Measurements from ENCODE around the gene ILF2.
"Not testable (repeated sequence)": the region's sequence is repeated elsewhere in the genome, so short reads cannot be mapped to it uniquely, and the experiment has no call there.

ILF2 gene

GRCh38 chr1:153677718-153678518 lies 7.1 kb upstream of the ILF2 start:
- Histone ChIP-seq H3K4me1 (ENCODE audit: control insufficient read depth, insufficient read depth, low read length) (peaks cover 3% of the 10 kb centered on the region), H3K27me3 (ENCODE audit: control insufficient read depth, insufficient read depth, low read length) (peaks cover 31% of the 10 kb centered on the region), H3K9me3 (ENCODE audit: control insufficient read depth, insufficient read depth, low read length) (no peaks in the 10 kb centered on the region), H3K9ac (ENCODE audit: low read depth, low read length) (no peak overlapping the region), H3K36me3 (ENCODE audit: control insufficient read depth, insufficient read depth, low read length) (no peaks in the 10 kb centered on the region), H3K4me3 (ENCODE audit: low read depth, low read length) (peak overlapping the region; percentile 87)

GRCh38 chr1:153673511-153673910 lies 2.7 kb upstream of the ILF2 start:
- H3K9ac ChIP-seq (ENCODE audit: low read depth, low read length), result no peak overlapping the region
- no peaks in the 10 kb centered on the region for H3K9me3 ChIP-seq (ENCODE audit: control insufficient read depth, insufficient read depth, low read length)

GRCh38 chr1:153671628-153672353 lies 998 bp upstream of the ILF2 start:
- not testable (repeated sequence) for H3K27me3 ChIP-seq (ENCODE audit: control insufficient read depth, insufficient read depth, low read length); H3K4me1 ChIP-seq (ENCODE audit: control insufficient read depth, insufficient read depth, low read length); H3K9me3 ChIP-seq (ENCODE audit: control insufficient read depth, insufficient read depth, low read length)
- Histone ChIP-seq H3K9ac (ENCODE audit: low read depth, low read length) (peak overlapping the region; percentile 70), H3K4me3 (ENCODE audit: low read depth, low read length) (peak overlapping the region; percentile 70), H3K36me3 (ENCODE audit: control insufficient read depth, insufficient read depth, low read length) (peaks cover 24% of the 10 kb centered on the region)

More at GRCh38 chr1:153673511-153673910, 2.7 kb upstream of the ILF2 start:
- no peaks in the 10 kb centered on the region for H3K4me1 ChIP-seq (ENCODE audit: control insufficient read depth, insufficient read depth, low read length)
- peaks cover 8% of the 10 kb centered on the region for H3K36me3 ChIP-seq (ENCODE audit: control insufficient read depth, insufficient read depth, low read length)
- H3K27me3 ChIP-seq (ENCODE audit: control insufficient read depth, insufficient read depth, low read length), result peaks cover 8% of the 10 kb centered on the region
- no peak overlapping the region for H3K4me3 ChIP-seq (ENCODE audit: low read depth, low read length)

GRCh38 chr1:153670257-153670858 lies 435 bp downstream of the ILF2 start:
- peak overlapping the region; percentile 99 for H3K9ac ChIP-seq (ENCODE audit: low read depth, low read length)
- H3K36me3 ChIP-seq (ENCODE audit: control insufficient read depth, insufficient read depth, low read length), result peaks cover 35% of the 10 kb centered on the region
- peak overlapping the region; percentile 98 for H3K4me3 ChIP-seq (ENCODE audit: low read depth, low read length)
- no peaks in the 10 kb centered on the region for H3K27me3 ChIP-seq (ENCODE audit: control insufficient read depth, insufficient read depth, low read length)
- H3K9me3 ChIP-seq (ENCODE audit: control insufficient read depth, insufficient read depth, low read length), result no peaks in the 10 kb centered on the region
- no peaks in the 10 kb centered on the region for H3K4me1 ChIP-seq (ENCODE audit: control insufficient read depth, insufficient read depth, low read length)

GRCh38 chr1:153669606-153670005 lies 1.2 kb downstream of the ILF2 start:
- Histone ChIP-seq H3K4me3 (ENCODE audit: low read depth, low read length) (peak overlapping the region; percentile 98), H3K36me3 (ENCODE audit: control insufficient read depth, insufficient read depth, low read length) (peaks cover 42% of the 10 kb centered on the region), H3K4me1 (ENCODE audit: control insufficient read depth, insufficient read depth, low read length) (no peaks in the 10 kb centered on the region), H3K9me3 (ENCODE audit: control insufficient read depth, insufficient read depth, low read length) (no peaks in the 10 kb centered on the region), H3K9ac (ENCODE audit: low read depth, low read length) (no peak overlapping the region), H3K27me3 (ENCODE audit: control insufficient read depth, insufficient read depth, low read length) (no peaks in the 10 kb centered on the region)

GRCh38 chr1:153668672-153669071 lies 2.1 kb downstream of the ILF2 start:
- H3K27me3 ChIP-seq (ENCODE audit: control insufficient read depth, insufficient read depth, low read length); H3K4me1 ChIP-seq (ENCODE audit: control insufficient read depth, insufficient read depth, low read length); H3K4me3 ChIP-seq (ENCODE audit: low read depth, low read length); H3K9me3 ChIP-seq (ENCODE audit: control insufficient read depth, insufficient read depth, low read length); H3K9ac ChIP-seq (ENCODE audit: low read depth, low read length): not testable (repeated sequence)
- H3K36me3 ChIP-seq (ENCODE audit: control insufficient read depth, insufficient read depth, low read length), result peaks cover 49% of the 10 kb centered on the region

- Histone ChIP-seq H3K27me3 (ENCODE audit: control insufficient read depth, insufficient read depth, low read length) (no peaks in the 10 kb centered on the region), H3K9ac (ENCODE audit: low read depth, low read length) (no peak overlapping the region), H3K4me1 (ENCODE audit: control insufficient read depth, insufficient read depth, low read length) (no peaks in the 10 kb centered on the region), H3K9me3 (ENCODE audit: control insufficient read depth, insufficient read depth, low read length) (no peaks in the 10 kb centered on the region), H3K4me3 (ENCODE audit: low read depth, low read length) (no peak overlapping the region), H3K36me3 (ENCODE audit: control insufficient read depth, insufficient read depth, low read length) (peaks cover 58% of the 10 kb centered on the region)
Measured at GRCh38 chr1:153667439-153667838, 3.4 kb downstream of the ILF2 start.

- Histone ChIP-seq H3K9ac (ENCODE audit: low read depth, low read length) (no peak overlapping the region), H3K36me3 (ENCODE audit: control insufficient read depth, insufficient read depth, low read length) (peaks cover 65% of the 10 kb centered on the region)
Measured at GRCh38 chr1:153663211-153663610, 7.6 kb downstream of the ILF2 start.

GRCh38 chr1:153662269-153662668 lies 8.5 kb downstream of the ILF2 start:
- peaks cover 56% of the 10 kb centered on the region for H3K36me3 ChIP-seq (ENCODE audit: control insufficient read depth, insufficient read depth, low read length)
- H3K4me1 ChIP-seq (ENCODE audit: control insufficient read depth, insufficient read depth, low read length), result peaks cover 2% of the 10 kb centered on the region
- no peak overlapping the region for H3K4me3 ChIP-seq (ENCODE audit: low read depth, low read length)
- no peaks in the 10 kb centered on the region for H3K9me3 ChIP-seq (ENCODE audit: control insufficient read depth, insufficient read depth, low read length)
- H3K27me3 ChIP-seq (ENCODE audit: control insufficient read depth, insufficient read depth, low read length), result no peaks in the 10 kb centered on the region
- no peak overlapping the region for H3K9ac ChIP-seq (ENCODE audit: low read depth, low read length)

More at GRCh38 chr1:153663211-153663610, 7.6 kb downstream of the ILF2 start:
- no peaks in the 10 kb centered on the region for H3K9me3 ChIP-seq (ENCODE audit: control insufficient read depth, insufficient read depth, low read length)
- H3K27me3 ChIP-seq (ENCODE audit: control insufficient read depth, insufficient read depth, low read length), result no peaks in the 10 kb centered on the region
- H3K4me1 ChIP-seq (ENCODE audit: control insufficient read depth, insufficient read depth, low read length), result peaks cover 2% of the 10 kb centered on the region
- no peak overlapping the region for H3K4me3 ChIP-seq (ENCODE audit: low read depth, low read length)

- Histone ChIP-seq H3K36me3 (ENCODE audit: control insufficient read depth, insufficient read depth, low read length) (peaks cover 46% of the 10 kb centered on the region), H3K27me3 (ENCODE audit: control insufficient read depth, insufficient read depth, low read length) (no peaks in the 10 kb centered on the region), H3K9me3 (ENCODE audit: control insufficient read depth, insufficient read depth, low read length) (no peaks in the 10 kb centered on the region), H3K9ac (ENCODE audit: low read depth, low read length) (no peak overlapping the region), H3K4me3 (ENCODE audit: low read depth, low read length) (no peak overlapping the region), H3K4me1 (ENCODE audit: control insufficient read depth, insufficient read depth, low read length) (peaks cover 2% of the 10 kb centered on the region)
Measured at GRCh38 chr1:153661111-153661708, 9.6 kb downstream of the ILF2 start.

GRCh38 chr1:153659656-153660055 lies 11.1 kb downstream of the ILF2 start:
- peak overlapping the region; percentile 86 for H3K4me3 ChIP-seq (ENCODE audit: low read depth, low read length)
- H3K36me3 ChIP-seq (ENCODE audit: control insufficient read depth, insufficient read depth, low read length), result peaks cover 34% of the 10 kb centered on the region
- no peaks in the 10 kb centered on the region for H3K27me3 ChIP-seq (ENCODE audit: control insufficient read depth, insufficient read depth, low read length)
- H3K9me3 ChIP-seq (ENCODE audit: control insufficient read depth, insufficient read depth, low read length), result no peaks in the 10 kb centered on the region
- no peak overlapping the region for H3K9ac ChIP-seq (ENCODE audit: low read depth, low read length)
- H3K4me1 ChIP-seq (ENCODE audit: control insufficient read depth, insufficient read depth, low read length), result peaks cover 2% of the 10 kb centered on the region

Data from iPS-15b (cell line).